MM.1S (cell line): ENCODE results near the gene TRIM52.

Source experiments
- EZH2 ChIP-seq: fragments of 300-600 bp; sonication (generic); optimal IDR thresholded peaks from 2 replicates; pipeline ENCODE3; 2017; ENCODE audit warnings: low read depth, mild to moderate bottlenecking, antibody characterized with exemption, low read length, mixed read lengths
- EZH2phosphoT487 ChIP-seq: fragments of 300-600 bp; sonication (generic); IDR thresholded peaks from 2 replicates; pipeline ENCODE4 v1.6.1; 2018; ENCODE audit warnings: antibody characterized with exemption, low read length
- TF ChIP-seq, protein P1 (sequence below): fragments of 300-600 bp; sonication (generic); IDR thresholded peaks from 2 replicates; pipeline ENCODE4 v1.5.1; 2016; ENCODE audit warnings: antibody characterized with exemption, low read length, mixed read lengths

DNA sequence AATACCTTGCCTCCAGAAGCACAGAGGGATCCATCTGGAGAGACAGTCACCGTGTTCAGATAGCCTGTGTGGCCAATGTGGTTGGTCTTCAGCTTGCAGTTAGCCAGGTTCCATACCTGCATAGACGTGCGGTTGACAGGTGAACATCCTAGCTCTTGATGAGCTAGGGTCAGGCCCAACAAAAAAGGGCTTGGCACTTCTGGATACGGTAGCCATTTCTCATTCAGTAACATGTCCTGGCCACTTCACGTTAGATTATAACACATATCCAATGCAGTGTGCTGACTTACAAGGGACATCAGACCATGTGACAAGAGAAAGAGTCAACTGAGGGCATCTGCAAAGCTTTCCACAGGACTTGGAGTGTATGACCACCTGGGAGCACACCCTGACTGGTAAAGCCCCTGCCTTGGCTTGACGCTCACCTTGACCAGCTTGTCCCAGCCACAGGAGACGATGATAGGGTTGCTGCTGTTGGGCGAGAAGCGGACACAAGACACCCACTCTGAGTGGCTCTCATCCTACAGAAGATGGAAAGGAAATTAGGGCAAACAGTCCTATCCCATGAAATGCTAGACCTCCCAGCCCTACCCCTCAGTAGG is 21.8 kb downstream of the TRIM52 start:
- TF ChIP-seq, protein P1, sequence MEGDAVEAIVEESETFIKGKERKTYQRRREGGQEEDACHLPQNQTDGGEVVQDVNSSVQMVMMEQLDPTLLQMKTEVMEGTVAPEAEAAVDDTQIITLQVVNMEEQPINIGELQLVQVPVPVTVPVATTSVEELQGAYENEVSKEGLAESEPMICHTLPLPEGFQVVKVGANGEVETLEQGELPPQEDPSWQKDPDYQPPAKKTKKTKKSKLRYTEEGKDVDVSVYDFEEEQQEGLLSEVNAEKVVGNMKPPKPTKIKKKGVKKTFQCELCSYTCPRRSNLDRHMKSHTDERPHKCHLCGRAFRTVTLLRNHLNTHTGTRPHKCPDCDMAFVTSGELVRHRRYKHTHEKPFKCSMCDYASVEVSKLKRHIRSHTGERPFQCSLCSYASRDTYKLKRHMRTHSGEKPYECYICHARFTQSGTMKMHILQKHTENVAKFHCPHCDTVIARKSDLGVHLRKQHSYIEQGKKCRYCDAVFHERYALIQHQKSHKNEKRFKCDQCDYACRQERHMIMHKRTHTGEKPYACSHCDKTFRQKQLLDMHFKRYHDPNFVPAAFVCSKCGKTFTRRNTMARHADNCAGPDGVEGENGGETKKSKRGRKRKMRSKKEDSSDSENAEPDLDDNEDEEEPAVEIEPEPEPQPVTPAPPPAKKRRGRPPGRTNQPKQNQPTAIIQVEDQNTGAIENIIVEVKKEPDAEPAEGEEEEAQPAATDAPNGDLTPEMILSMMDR: no peak
- no peak for TF ChIP-seq EZH2
- TF ChIP-seq EZH2phosphoT487: no peak
